T follicular helper cell (primary cell): ENCODE measurements around the gene ATXN7L2.
A peak's percentile ranks its signal among the peaks of the same experiment; 100 is the strongest.

Source experiments
- DNase-seq: peaks from one replicate; pipeline ENCODE4 v3.0.0-alpha.2; 2020; ENCODE audit warnings: low read depth

ATXN7L2 gene

GRCh38 chr1:109475261-109475660, 8.4 kb upstream of the ATXN7L2 start:
- no peak for DNase-seq

- DNase-seq, result no peak
These were observed 6.9 kb upstream of the ATXN7L2 start for GRCh38 chr1:109476825-109477224.

GRCh38 chr1:109477821-109478220, 5.9 kb upstream of the ATXN7L2 start:
- no peak for DNase-seq

GRCh38 chr1:109478806-109479205, 4.9 kb upstream of the ATXN7L2 start:
- DNase-seq, result peak; percentile 23

- DNase-seq, result no peak
These were observed 4.4 kb upstream of the ATXN7L2 start for GRCh38 chr1:109479311-109479710.

- DNase-seq, result no peak
These were observed 3.8 kb upstream of the ATXN7L2 start for GRCh38 chr1:109479901-109480300.

- DNase-seq, result no peak
These were observed 2.1 kb upstream of the ATXN7L2 start for GRCh38 chr1:109481646-109482045.

GRCh38 chr1:109482242-109482641, 1.5 kb upstream of the ATXN7L2 start:
- no peak for DNase-seq

GRCh38 chr1:109482791-109483671, 674 bp upstream of the ATXN7L2 start:
- DNase-seq, result peak; percentile 27

- no peak for DNase-seq
These were observed 842 bp downstream of the ATXN7L2 start for GRCh38 chr1:109484519-109484975.

- no peak for DNase-seq
These were observed 1.3 kb downstream of the ATXN7L2 start for GRCh38 chr1:109485001-109485400.

GRCh38 chr1:109487261-109487660, 3.6 kb downstream of the ATXN7L2 start:
- no peak for DNase-seq

- no peak for DNase-seq
These were observed 4.5 kb downstream of the ATXN7L2 start for GRCh38 chr1:109488201-109488600.

- DNase-seq, result no peak
These were observed 5.0 kb downstream of the ATXN7L2 start for GRCh38 chr1:109488696-109489095.

GRCh38 chr1:109490029-109490933, 6.6 kb downstream of the ATXN7L2 start:
- DNase-seq, result peak; percentile 56

GRCh38 chr1:109490934-109491302, 7.2 kb downstream of the ATXN7L2 start:
- no peak for DNase-seq

- no peak for DNase-seq
These were observed 7.7 kb downstream of the ATXN7L2 start for GRCh38 chr1:109491372-109491771.

- DNase-seq, result no peak
These were observed 9.1 kb downstream of the ATXN7L2 start for GRCh38 chr1:109492779-109493178.

- no peak for DNase-seq
These were observed 9.5 kb downstream of the ATXN7L2 start for GRCh38 chr1:109493227-109493626.

GRCh38 chr1:109493805-109494539, 10.3 kb downstream of the ATXN7L2 start, which contains the start of gene CYB561D1:
CYB561D1 (plus strand) TSS chr1:109494094; CDS start chr1:109494140, 46 bp downstream.
- DNase-seq, result peak; percentile 81

- no peak for DNase-seq
These were observed 12.0 kb downstream of the ATXN7L2 start for GRCh38 chr1:109495738-109496137.
